Parathyroid adenoma (tissue), 2 donors: Measurements from ENCODE around the gene ADGB.
A peak's percentile ranks its signal among the peaks of the same experiment; 100 is the strongest.

Experiments used
- H2AFZ ChIP-seq: fragments of 300-600 bp; sonication (generic); one replicate; pipeline ENCODE4 v1.7.0; 2017; ENCODE audit warnings: antibody characterized with exemption, mild to moderate bottlenecking
- H3K27ac ChIP-seq: fragments of 300-600 bp; sonication (generic); one replicate; pipeline ENCODE4 v1.7.0; 2017
- H3K27me3 ChIP-seq: fragments of 300-600 bp; sonication (generic); one replicate; pipeline ENCODE4 v1.7.0; 2017; ENCODE audit warnings: low read length; ENCODE audit not compliant: control insufficient read depth, insufficient read depth
- H3K36me3 ChIP-seq: fragments of 300-600 bp; sonication (generic); one replicate; pipeline ENCODE4 v1.7.0; 2017; ENCODE audit warnings: low read length; ENCODE audit not compliant: control insufficient read depth, insufficient read depth
- H3K4me1 ChIP-seq: fragments of 300-600 bp; sonication (generic); one replicate; pipeline ENCODE4 v1.7.0; 2017; ENCODE audit warnings: control low read depth
- H3K4me2 ChIP-seq: fragments of 300-600 bp; sonication (generic); one replicate; pipeline ENCODE4 v1.7.0; 2017; ENCODE audit warnings: low read length
- H3K4me3 ChIP-seq: fragments of 300-600 bp; sonication (generic); one replicate; pipeline ENCODE4 v1.7.0; 2017; ENCODE audit warnings: low read depth, low read length
- H3K79me2 ChIP-seq: fragments of 300-600 bp; sonication (generic); one replicate; pipeline ENCODE4 v1.7.0; 2017; ENCODE audit warnings: control low read depth
- H3K9ac ChIP-seq: fragments of 300-600 bp; sonication (generic); one replicate; pipeline ENCODE4 v1.7.0; 2017; ENCODE audit warnings: mild to moderate bottlenecking
- H3K9me3 ChIP-seq: fragments of 300-600 bp; sonication (generic); one replicate; pipeline ENCODE4 v1.7.0; 2017; ENCODE audit warnings: low read length; ENCODE audit not compliant: control insufficient read depth
- CTCF ChIP-seq: fragments of 300-600 bp; sonication (generic); IDR thresholded peaks from one replicate; pipeline ENCODE4 v1.7.0; 2017; ENCODE audit warnings: antibody characterized with exemption, mild to moderate bottlenecking
- donor health status: primary hyperparathyroidism.

Gene ADGB

DNA sequence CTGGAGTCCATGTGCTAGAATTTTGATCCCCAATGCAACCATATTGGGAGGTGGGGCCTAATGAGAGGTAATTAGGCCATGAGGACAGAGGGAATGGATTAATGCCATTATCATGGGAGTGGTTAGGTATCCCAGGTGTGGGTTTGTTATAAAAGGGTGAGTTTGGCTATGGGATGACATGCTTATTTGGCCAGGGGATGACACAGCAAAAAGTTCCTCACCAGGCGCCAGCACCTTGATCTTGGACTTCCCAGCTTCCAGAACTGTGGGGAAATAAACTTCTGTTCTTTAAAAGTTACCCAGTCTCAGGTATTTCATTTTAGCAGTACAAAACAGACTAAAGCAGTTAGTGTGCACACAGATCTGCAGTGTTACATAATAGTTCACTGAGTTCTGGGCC, 84.1 kb downstream of the ADGB start:
- H3K4me3 ChIP-seq, result no peak overlapping the region
- H3K36me3 ChIP-seq, result no peaks in the 10 kb centered on the region
- no peak overlapping the region for H3K9ac ChIP-seq
- H2AFZ ChIP-seq, result no peak overlapping the region
- no peaks in the 10 kb centered on the region for H3K4me1 ChIP-seq
- TF ChIP-seq CTCF, result no peak
- H3K4me2 ChIP-seq, result no peak overlapping the region
- no peaks in the 10 kb centered on the region for H3K9me3 ChIP-seq
- H3K27ac ChIP-seq, result no peak overlapping the region
- no peaks in the 10 kb centered on the region for H3K79me2 ChIP-seq
- no peaks in the 10 kb centered on the region for H3K27me3 ChIP-seq

- no peaks in the 10 kb centered on the region for H3K36me3 ChIP-seq
- H2AFZ ChIP-seq, result no peak overlapping the region
- no peaks in the 10 kb centered on the region for H3K79me2 ChIP-seq
- no peak overlapping the region for H3K27ac ChIP-seq
- no peak overlapping the region for H3K9ac ChIP-seq
- no peaks in the 10 kb centered on the region for H3K9me3 ChIP-seq
- no peak for TF ChIP-seq CTCF
- H3K4me3 ChIP-seq, result no peak overlapping the region
- H3K4me1 ChIP-seq, result no peaks in the 10 kb centered on the region
- no peaks in the 10 kb centered on the region for H3K27me3 ChIP-seq
- H3K4me2 ChIP-seq, result no peak overlapping the region
These were observed 91.0 kb downstream of the ADGB start for GRCh38 chr6:146689806-146690205.

GRCh38 chr6:146693342-146693741, 94.6 kb downstream of the ADGB start:
- Histone ChIP-seq H3K27ac (no peak overlapping the region), H2AFZ (no peak overlapping the region), H3K4me1 (no peaks in the 10 kb centered on the region), H3K9ac (no peak overlapping the region), H3K9me3 (no peaks in the 10 kb centered on the region), H3K36me3 (no peaks in the 10 kb centered on the region), H3K4me3 (no peak overlapping the region), H3K79me2 (no peaks in the 10 kb centered on the region), H3K27me3 (no peaks in the 10 kb centered on the region), H3K4me2 (no peak overlapping the region)
- no peak for TF ChIP-seq CTCF

GRCh38 chr6:146697921-146698320, 99.1 kb downstream of the ADGB start:
- Histone ChIP-seq H3K4me3 (no peak overlapping the region), H3K36me3 (no peaks in the 10 kb centered on the region), H2AFZ (no peak overlapping the region), H3K27me3 (no peaks in the 10 kb centered on the region), H3K9ac (no peak overlapping the region), H3K4me1 (no peaks in the 10 kb centered on the region), H3K4me2 (no peak overlapping the region), H3K9me3 (no peaks in the 10 kb centered on the region), H3K27ac (no peak overlapping the region), H3K79me2 (no peaks in the 10 kb centered on the region)
- TF ChIP-seq CTCF, result no peak

- no peaks in the 10 kb centered on the region for H3K4me1 ChIP-seq
- H3K4me3 ChIP-seq, result no peak overlapping the region
- H3K27ac ChIP-seq, result no peak overlapping the region
- peak overlapping the region; percentile 12 for H2AFZ ChIP-seq
- no peaks in the 10 kb centered on the region for H3K36me3 ChIP-seq
- no peaks in the 10 kb centered on the region for H3K27me3 ChIP-seq
- peak; percentile 87 for TF ChIP-seq CTCF
- H3K9me3 ChIP-seq, result no peaks in the 10 kb centered on the region
- H3K9ac ChIP-seq, result no peak overlapping the region
- H3K4me2 ChIP-seq, result no peak overlapping the region
- no peaks in the 10 kb centered on the region for H3K79me2 ChIP-seq
These were observed 101.4 kb downstream of the ADGB start for GRCh38 chr6:146700078-146700686.
